Neuronal stem cell (in vitro differentiated cells): ENCODE data around the gene NUP153.

Experiments
- DNase-seq: peaks from one replicate; pipeline ENCODE4 v3.0.0-alpha.2; 2013; ENCODE audit warnings: low spot score
- H2AFZ ChIP-seq: one replicate; pipeline ENCODE4 v1.6.1; 2013; ENCODE audit warnings: mild to moderate bottlenecking, low read length, inconsistent platforms
- H2AK5ac ChIP-seq: 2 replicates; pipeline ENCODE4 v1.6.1; 2013; ENCODE audit warnings: low read depth, mild to moderate bottlenecking, inconsistent platforms, low read length, moderate library complexity, mixed read lengths
- H2BK120ac ChIP-seq: 2 replicates; pipeline ENCODE4 v1.6.1; 2013; ENCODE audit warnings: low read depth, mild to moderate bottlenecking, inconsistent platforms, low read length, moderate library complexity, mixed read lengths
- H2BK12ac ChIP-seq: one replicate; pipeline ENCODE4 v1.6.1; 2013; ENCODE audit warnings: low read length, inconsistent platforms
- H2BK15ac ChIP-seq: 2 replicates; pipeline ENCODE4 v1.6.1; 2013; ENCODE audit warnings: mild to moderate bottlenecking, low read length, inconsistent platforms, mixed read lengths
- H2BK5ac ChIP-seq: one replicate; pipeline ENCODE4 v1.6.1; 2013; ENCODE audit warnings: inconsistent platforms, mild to moderate bottlenecking, low read length, moderate library complexity
- H3K14ac ChIP-seq: one replicate; pipeline ENCODE4 v1.6.1; 2013; ENCODE audit warnings: low read length, inconsistent platforms
- H3K18ac ChIP-seq: 2 replicates; pipeline ENCODE4 v1.6.1; 2013; ENCODE audit warnings: low read length, inconsistent platforms
- H3K23ac ChIP-seq: 2 replicates; pipeline ENCODE4 v1.6.1; 2013; ENCODE audit warnings: low read depth, mild to moderate bottlenecking, mixed read lengths, low read length, inconsistent platforms; ENCODE audit not compliant: poor library complexity
- H3K27ac ChIP-seq: replicated peaks from 3 replicates; pipeline ENCODE4 v1.5.1; 2013; ENCODE audit warnings: low read length, inconsistent platforms
- H3K27me3 ChIP-seq, 3 experiments: 2 replicates each; pipeline ENCODE4 v1.6.1; 2013; ENCODE audit warnings: low read length in 3 of 3, mild to moderate bottlenecking in 2 of 3, inconsistent platforms in 1 of 3, low read depth in 1 of 3, mixed read lengths in 1 of 3, moderate library complexity in 1 of 3; ENCODE audit not compliant: control insufficient read depth in 3 of 3, insufficient read depth in 3 of 3
- H3K36me3 ChIP-seq, 2 donors: replicated peaks in 1 of 2; 2 replicates each; pipeline ENCODE4 v1.6.1; 2013; ENCODE audit warnings: low read length in 2 of 2; ENCODE audit not compliant: control insufficient read depth in 2 of 2, insufficient read depth in 2 of 2
- H3K4ac ChIP-seq: 2 replicates; pipeline ENCODE4 v1.6.1; 2013; ENCODE audit warnings: inconsistent platforms, mild to moderate bottlenecking, low read length, moderate library complexity
- H3K4me1 ChIP-seq, 2 donors: 1 replicate in 1 of 2; 2 replicates in 1 of 2; pipeline ENCODE4 v1.6.1; 2013; ENCODE audit warnings: low read length in 2 of 2, low read depth in 1 of 2; ENCODE audit not compliant: control insufficient read depth in 2 of 2, insufficient read depth in 1 of 2
- H3K4me2 ChIP-seq: one replicate; pipeline ENCODE4 v1.6.1; 2013; ENCODE audit warnings: mild to moderate bottlenecking, low read length, inconsistent platforms; ENCODE audit not compliant: insufficient read depth, poor library complexity, severe bottlenecking
- H3K4me3 ChIP-seq, 2 donors: 2 replicates each; pipeline ENCODE4 v1.5.1; 2013; ENCODE audit warnings: low read length in 2 of 2, mild to moderate bottlenecking in 2 of 2, inconsistent platforms in 1 of 2, moderate library complexity in 1 of 2
- H3K79me1 ChIP-seq: one replicate; pipeline ENCODE4 v1.6.1; 2013; ENCODE audit warnings: low read depth, mild to moderate bottlenecking, inconsistent platforms, low read length, moderate library complexity
- H3K9ac ChIP-seq: one replicate; pipeline ENCODE4 v1.6.1; 2013; ENCODE audit warnings: mild to moderate bottlenecking, low read depth, low read length, inconsistent platforms; ENCODE audit not compliant: poor library complexity
- H3K9me3 ChIP-seq, 2 donors: replicated peaks in 1 of 2; 2 replicates each; pipeline versions ENCODE3 to v1.6.1; 2013; ENCODE audit warnings: low read length in 2 of 2, mild to moderate bottlenecking in 2 of 2, inconsistent platforms in 1 of 2, low read depth in 1 of 2, mixed read lengths in 1 of 2, moderate library complexity in 1 of 2; ENCODE audit not compliant: control insufficient read depth in 2 of 2, insufficient read depth in 1 of 2
- H4K8ac ChIP-seq: one replicate; pipeline ENCODE4 v1.6.1; 2013; ENCODE audit warnings: low read depth, mild to moderate bottlenecking, inconsistent platforms, low read length, moderate library complexity
- H4K91ac ChIP-seq: one replicate; pipeline ENCODE4 v1.6.1; 2013; ENCODE audit warnings: low read length, low read depth, mild to moderate bottlenecking, inconsistent platforms; ENCODE audit not compliant: poor library complexity
- WGBS, 2 donors: extraction: QIAGEN DNeasy Blood & Tissue Kit; methylation state at CpG; one replicate each; pipeline ENCODE4 v1.1.7; 2013; ENCODE audit warnings: missing lambda C conversion rate in 2 of 2, mixed read lengths in 1 of 2; ENCODE audit not compliant: insufficient read length in 2 of 2, insufficient replicate concordance in 1 of 2; ENCODE audit errors: extremely low coverage in 2 of 2; 5-methylcytosine and 5-hydroxymethylcytosine counted together

NUP153 gene

GRCh38 chr6:17630511-17631073 lies 76.1 kb downstream of the NUP153 start:
- no peak overlapping the region for H3K14ac ChIP-seq
- no peak overlapping the region for H3K4ac ChIP-seq
- no peak overlapping the region for H4K8ac ChIP-seq
- H3K9ac ChIP-seq: no peak overlapping the region
- no peak overlapping the region for H3K27ac ChIP-seq
- WGBS, 2 donors: no CpG with 5 or more reads among the region's 5 CpGs
- H3K18ac ChIP-seq: no peak overlapping the region
- no peak overlapping the region for H2BK120ac ChIP-seq
- no peak overlapping the region for H2AK5ac ChIP-seq
- peaks cover 8% of the 10 kb centered on the region for H3K79me1 ChIP-seq
- no peak overlapping the region for H3K4me2 ChIP-seq
- H2AFZ ChIP-seq: no peak overlapping the region
- H3K4me1 ChIP-seq: no peaks in the 10 kb centered on the region
- no peak overlapping the region for H2BK15ac ChIP-seq
- H4K91ac ChIP-seq: no peak overlapping the region
- no peak for DNase-seq
- H2BK12ac ChIP-seq: no peak overlapping the region
- H3K36me3 ChIP-seq: peaks cover 18 to 97% of the 10 kb centered on the region in 2 donors
- H3K9me3 ChIP-seq: no peaks in the 10 kb centered on the region
- no peak overlapping the region for H3K4me3 ChIP-seq
- no peak overlapping the region for H2BK5ac ChIP-seq
- no peaks in the 10 kb centered on the region for H3K27me3 ChIP-seq
- no peak overlapping the region for H3K23ac ChIP-seq

- Histone ChIP-seq H2BK12ac (no peak overlapping the region), H4K91ac (no peak overlapping the region), H2BK5ac (no peak overlapping the region), H3K4me3 (no peak overlapping the region), H3K14ac (no peak overlapping the region), H2BK120ac (no peak overlapping the region), H3K9ac (no peak overlapping the region), H2BK15ac (no peak overlapping the region), H3K79me1 (peaks cover 5% of the 10 kb centered on the region), H3K36me3 (peaks cover 16 to 99% of the 10 kb centered on the region in 2 donors), H3K4me2 (no peak overlapping the region), H4K8ac (no peak overlapping the region), H3K4me1 (no peaks in the 10 kb centered on the region), H3K27ac (no peak overlapping the region), H2AFZ (no peak overlapping the region), H3K23ac (no peak overlapping the region), H2AK5ac (no peak overlapping the region), H3K9me3 (no peaks in the 10 kb centered on the region), H3K4ac (no peak overlapping the region), H3K27me3 (no peaks in the 10 kb centered on the region), H3K18ac (no peak overlapping the region)
- DNase-seq: no peak
- no CpG with 5 or more reads among the region's 8 CpGs for WGBS, 2 donors
These were observed 76.8 kb downstream of the NUP153 start for GRCh38 chr6:17629824-17630510.

GRCh38 chr6:17628873-17629272 lies 77.9 kb downstream of the NUP153 start:
- Histone ChIP-seq H2BK120ac (no peak overlapping the region), H3K4me2 (no peak overlapping the region), H3K18ac (no peak overlapping the region), H3K14ac (no peak overlapping the region), H2BK12ac (no peak overlapping the region), H4K8ac (no peak overlapping the region), H4K91ac (no peak overlapping the region), H2AK5ac (no peak overlapping the region), H3K9ac (no peak overlapping the region), H2AFZ (no peak overlapping the region), H3K4ac (no peak overlapping the region), H2BK5ac (no peak overlapping the region), H3K79me1 (peaks cover 6% of the 10 kb centered on the region), H3K23ac (no peak overlapping the region), H3K4me1 (no peaks in the 10 kb centered on the region), H3K9me3 (no peaks in the 10 kb centered on the region), H3K4me3 (no peak overlapping the region), H2BK15ac (no peak overlapping the region), H3K27ac (no peak overlapping the region), H3K36me3 (peaks cover 20 to 100% of the 10 kb centered on the region in 2 donors), H3K27me3 (no peaks in the 10 kb centered on the region)
- no CpG with 5 or more reads among the region's 1 CpG for WGBS, 2 donors
- no peak for DNase-seq

- Histone ChIP-seq H4K91ac (no peak overlapping the region), H2AK5ac (no peak overlapping the region), H3K4me2 (no peak overlapping the region), H3K79me1 (peaks cover 6% of the 10 kb centered on the region), H3K4ac (no peak overlapping the region), H3K36me3 (peaks cover 16 to 99% of the 10 kb centered on the region in 2 donors), H3K27ac (no peak overlapping the region), H3K14ac (no peak overlapping the region), H3K9ac (no peak overlapping the region), H3K23ac (no peak overlapping the region), H3K9me3 (no peaks in the 10 kb centered on the region), H2BK5ac (no peak overlapping the region), H2BK120ac (no peak overlapping the region), H2BK15ac (no peak overlapping the region), H4K8ac (no peak overlapping the region), H3K27me3 (no peaks in the 10 kb centered on the region), H3K4me3 (no peak overlapping the region), H3K18ac (no peak overlapping the region), H2BK12ac (no peak overlapping the region), H2AFZ (no peak overlapping the region), H3K4me1 (no peaks in the 10 kb centered on the region)
- no peak for DNase-seq
- WGBS, 2 donors: no CpG with 5 or more reads among the region's 1 CpG
These were observed 82.3 kb downstream of the NUP153 start for GRCh38 chr6:17624396-17624795.
